H9 (cell line): ENCODE measurements around the gene PRKAR2B. TPM values are rescaled to one million over a fixed set of nuclear protein-coding genes. Genes with fewer than 3 reads are reported as not detected.

Experiments used
- DNase-seq: peaks from one replicate; pipeline ENCODE4 v3.0.0-alpha.2; 2017
- H2AFZ ChIP-seq: one replicate; pipeline ENCODE4 v1.6.1; 2013; ENCODE audit warnings: mild to moderate bottlenecking, low read length, control low read depth, moderate library complexity
- H2AK5ac ChIP-seq: 2 replicates; pipeline ENCODE4 v1.6.1; 2013; ENCODE audit warnings: low read length, control low read depth, mixed read lengths; ENCODE audit not compliant: insufficient read length
- H2BK120ac ChIP-seq: one replicate; pipeline ENCODE4 v1.6.1; 2013; ENCODE audit warnings: low read depth, mild to moderate bottlenecking, low read length, control low read depth, inconsistent platforms; ENCODE audit not compliant: poor library complexity, severe bottlenecking
- H2BK12ac ChIP-seq: 2 replicates; pipeline ENCODE4 v1.6.1; 2013; ENCODE audit warnings: low read length, control low read depth, mixed read lengths, low read depth; ENCODE audit not compliant: insufficient read length
- H2BK15ac ChIP-seq: 2 replicates; pipeline ENCODE4 v1.6.1; 2013; ENCODE audit warnings: low read depth, low read length, control low read depth
- H2BK20ac ChIP-seq: one replicate; pipeline ENCODE4 v1.6.1; 2013; ENCODE audit warnings: low read depth, mild to moderate bottlenecking, low read length, control low read depth, inconsistent platforms; ENCODE audit not compliant: poor library complexity, severe bottlenecking
- H2BK5ac ChIP-seq: 2 replicates; pipeline ENCODE4 v1.6.1; 2013; ENCODE audit warnings: low read length, control low read depth, mixed read lengths; ENCODE audit not compliant: insufficient read length
- H3K14ac ChIP-seq: 2 replicates; pipeline ENCODE4 v1.6.1; 2013; ENCODE audit warnings: low read length, control low read depth; ENCODE audit not compliant: insufficient read depth
- H3K18ac ChIP-seq: 2 replicates; pipeline ENCODE4 v1.6.1; 2013; ENCODE audit warnings: low read depth, mild to moderate bottlenecking, mixed read lengths, low read length, control low read depth; ENCODE audit not compliant: insufficient read length
- H3K23ac ChIP-seq: 2 replicates; pipeline ENCODE4 v1.6.1; 2013; ENCODE audit warnings: low read length, control low read depth, mixed read lengths, low read depth; ENCODE audit not compliant: insufficient read length
- H3K23me2 ChIP-seq: 2 replicates; pipeline ENCODE4 v1.6.1; 2013; ENCODE audit warnings: low read depth, mild to moderate bottlenecking, mixed read lengths, low read length, control low read depth; ENCODE audit not compliant: insufficient read length, poor library complexity, severe bottlenecking
- H3K27ac ChIP-seq: 2 replicates; pipeline ENCODE4 v1.5.1; 2013; ENCODE audit warnings: low read length, control low read depth, mixed read lengths, low read depth; ENCODE audit not compliant: insufficient read length
- H3K27me3 ChIP-seq: 2 replicates; pipeline ENCODE4 v1.6.1; 2013; ENCODE audit warnings: low read length, control low read depth, inconsistent platforms; ENCODE audit not compliant: insufficient read depth
- H3K4ac ChIP-seq: 2 replicates; pipeline ENCODE4 v1.6.1; 2013; ENCODE audit warnings: low read depth, mild to moderate bottlenecking, control low read depth, inconsistent platforms, low read length, moderate library complexity
- H3K4me1 ChIP-seq: 2 replicates; pipeline ENCODE4 v1.6.1; 2013; ENCODE audit warnings: low read length, control low read depth, inconsistent platforms; ENCODE audit not compliant: insufficient read depth
- H3K4me2 ChIP-seq: 2 replicates; pipeline ENCODE4 v1.6.1; 2013; ENCODE audit warnings: low read length, control low read depth, mixed read lengths; ENCODE audit not compliant: insufficient read length, insufficient read depth
- H3K56ac ChIP-seq: 2 replicates; pipeline ENCODE4 v1.6.1; 2013; ENCODE audit warnings: low read depth, mild to moderate bottlenecking, mixed read lengths, low read length, control low read depth; ENCODE audit not compliant: insufficient read length
- H3K79me1 ChIP-seq: 2 replicates; pipeline ENCODE4 v1.6.1; 2013; ENCODE audit warnings: low read depth, mild to moderate bottlenecking, moderate library complexity, low read length, control low read depth, inconsistent platforms; ENCODE audit not compliant: insufficient read depth, poor library complexity, severe bottlenecking
- H3K79me2 ChIP-seq: 2 replicates; pipeline ENCODE4 v1.6.1; 2013; ENCODE audit warnings: low read length, control low read depth, inconsistent platforms; ENCODE audit not compliant: insufficient read depth
- H3K9ac ChIP-seq: 2 replicates; pipeline ENCODE4 v1.6.1; 2013; ENCODE audit warnings: low read length, control low read depth, mixed read lengths; ENCODE audit not compliant: insufficient read length; ENCODE audit errors: extremely low read depth
- H3K9me3 ChIP-seq: one replicate; pipeline ENCODE4 v1.6.1; 2013; ENCODE audit warnings: low read depth, low read length, inconsistent platforms; ENCODE audit not compliant: control insufficient read depth
- H3T11ph ChIP-seq: one replicate; pipeline ENCODE4 v1.6.1; 2013; ENCODE audit warnings: mild to moderate bottlenecking, low read length, control low read depth, inconsistent platforms
- H4K20me1 ChIP-seq: one replicate; pipeline ENCODE4 v1.6.1; 2013; ENCODE audit not compliant: control insufficient read depth, insufficient read length, insufficient read depth
- H4K5ac ChIP-seq: 2 replicates; pipeline ENCODE4 v1.6.1; 2013; ENCODE audit warnings: low read depth, mild to moderate bottlenecking, mixed read lengths, low read length, control low read depth; ENCODE audit not compliant: insufficient read length
- H4K8ac ChIP-seq: replicated peaks from 2 replicates; pipeline ENCODE4 v1.6.1; 2013; ENCODE audit warnings: low read length, control low read depth, mixed read lengths, low read depth; ENCODE audit not compliant: insufficient read length
- H4K91ac ChIP-seq: 2 replicates; pipeline ENCODE4 v1.6.1; 2013; ENCODE audit warnings: low read depth, mild to moderate bottlenecking, moderate library complexity, mixed read lengths, low read length, control low read depth; ENCODE audit not compliant: insufficient read length
- H3K27ac Mint-ChIP-seq, 3 experiments: 2 replicates in 2 of 3; 3 replicates in 1 of 3; pipeline ENCODE4 v1.8.0; 2020 to 2021; ENCODE audit warnings: mixed read lengths in 3 of 3, mild to moderate bottlenecking in 1 of 3, moderate library complexity in 1 of 3
- H3K27me3 Mint-ChIP-seq: 2 replicates; pipeline ENCODE4 v1.8.0; 2021; ENCODE audit warnings: low read depth, mild to moderate bottlenecking, moderate library complexity, mixed read lengths
- H3K36me3 Mint-ChIP-seq, 3 experiments: 2 replicates in 2 of 3; 3 replicates in 1 of 3; pipeline ENCODE4 v1.8.0; 2020 to 2021; ENCODE audit warnings: low read depth in 3 of 3, mixed read lengths in 3 of 3; ENCODE audit not compliant: insufficient read depth in 1 of 3
- H3K4me1 Mint-ChIP-seq, 2 experiments: 2 replicates each; pipeline ENCODE4 v1.8.0; 2020; ENCODE audit warnings: mixed read lengths in 2 of 2
- H3K4me3 Mint-ChIP-seq, 2 experiments: 2 replicates in 1 of 2; 3 replicates in 1 of 2; pipeline ENCODE4 v1.8.0; 2020 to 2021; ENCODE audit warnings: mild to moderate bottlenecking in 2 of 2, mixed read lengths in 2 of 2, moderate library complexity in 1 of 2
- H3K9me3 Mint-ChIP-seq, 2 experiments: 2 replicates in 1 of 2; 3 replicates in 1 of 2; pipeline ENCODE4 v1.8.0; 2020; ENCODE audit warnings: mild to moderate bottlenecking in 2 of 2, mixed read lengths in 2 of 2, moderate library complexity in 1 of 2
- CTCF ChIP-seq: fragments of 200-600 bp; sonication (generic); conservative IDR thresholded peaks from 3 replicates; pipeline ENCODE4 v1.8.0; 2021; ENCODE audit warnings: antibody characterized with exemption, mild to moderate bottlenecking
- WGBS: extraction: QIAGEN DNeasy Blood & Tissue Kit; methylation state at CpG from one replicate; pipeline ENCODE4 v1.1.7; 2013; ENCODE audit warnings: missing lambda C conversion rate, low lambda C conversion rate, mixed read lengths; ENCODE audit not compliant: insufficient read length; ENCODE audit errors: extremely low coverage; 5-methylcytosine and 5-hydroxymethylcytosine counted together
- total RNA-seq: library from RNA; stranded (reverse); gene quantifications from 2 replicates; pipeline ENCODE4 v1.2.1, GENCODE V29; 2021

The PRKAR2B gene
- total RNA-seq, 1 experiment from 2014 or later, result 16.6 TPM

- no peak overlapping the region for H3K23ac ChIP-seq
- Mint-ChIP-seq H3K9me3 (no peaks in the 10 kb centered on the region), H3K27me3 (no peaks in the 10 kb centered on the region), H3K27ac (no peak overlapping the region), H3K36me3 (0 out of 7 replicates have a peak, but pooled peaks cover 0 to 1% (median 0%) of the 10 kb centered on the region in 3 experiments), H3K4me3 (no peak overlapping the region), H3K4me1 (peaks cover 11 to 17% of the 10 kb centered on the region in 2 experiments; a peak in 3 of 4 replicates)
- no peak overlapping the region for H3K4ac ChIP-seq
- no peak overlapping the region for H4K5ac ChIP-seq
- H2AK5ac ChIP-seq, result no peak overlapping the region
- H3K23me2 ChIP-seq, result no peaks in the 10 kb centered on the region
- H3K4me1 ChIP-seq, result no peaks in the 10 kb centered on the region
- H2AFZ ChIP-seq, result no peak overlapping the region
- no peak overlapping the region for H3K27ac ChIP-seq
- no peak overlapping the region for H4K91ac ChIP-seq
- no peaks in the 10 kb centered on the region for H3K9me3 ChIP-seq
- no peak overlapping the region for H2BK5ac ChIP-seq
- H4K20me1 ChIP-seq, result no peaks in the 10 kb centered on the region
- no peak overlapping the region for H3T11ph ChIP-seq
- no peak for DNase-seq
- H2BK120ac ChIP-seq, result no peak overlapping the region
- H3K56ac ChIP-seq, result no peak overlapping the region
- no peaks in the 10 kb centered on the region for H3K27me3 ChIP-seq
- TF ChIP-seq CTCF, result no peak
- H4K8ac ChIP-seq, result no peak overlapping the region
- H2BK15ac ChIP-seq, result no peak overlapping the region
- no peak overlapping the region for H3K9ac ChIP-seq
- no peaks in the 10 kb centered on the region for H3K79me1 ChIP-seq
- H3K79me2 ChIP-seq, result no peaks in the 10 kb centered on the region
- H2BK12ac ChIP-seq, result no peak overlapping the region
- no CpG with 5 or more reads among the region's 5 CpGs for WGBS
- H3K14ac ChIP-seq, result no peak overlapping the region
- no peak overlapping the region for H3K4me2 ChIP-seq
- no peak overlapping the region for H3K18ac ChIP-seq
- no peak overlapping the region for H2BK20ac ChIP-seq
These were observed 118.0 kb downstream of the PRKAR2B start for GRCh38 chr7:107162475-107162874.
